Neural cell (in vitro differentiated cells): Measurements from ENCODE around the gene MCM7.

Experiments
- EP300 ChIP-seq: fragments of 450-650 bp; conservative IDR thresholded peaks from 2 replicates; pipeline ENCODE4 v1.6.1; 2014; ENCODE audit warnings: antibody characterized with exemption, mild to moderate bottlenecking, moderate library complexity; ENCODE audit not compliant: poor library complexity, severe bottlenecking
- EZH2 ChIP-seq: fragments of 200-600, 300-800 bp; shearing (Covaris generic), sonication (generic); IDR thresholded peaks from 2 replicates; pipeline ENCODE4 v1.6.1; 2014; ENCODE audit warnings: antibody characterized with exemption, low read length, borderline replicate concordance, mild to moderate bottlenecking; ENCODE audit not compliant: insufficient read depth, poor library complexity, severe bottlenecking
- POLR2AphosphoS5 ChIP-seq: IDR thresholded peaks from 2 replicates; pipeline ENCODE4 v1.6.1; 2012
- REST ChIP-seq: IDR thresholded peaks from 2 replicates; pipeline ENCODE4 v1.6.1; 2012; ENCODE audit warnings: borderline replicate concordance
- SMC3 ChIP-seq: fragments of 450-650 bp; conservative IDR thresholded peaks from 2 replicates; pipeline ENCODE4 v1.6.1; 2014; ENCODE audit warnings: antibody characterized with exemption, mild to moderate bottlenecking, moderate library complexity; ENCODE audit not compliant: poor library complexity
- TAF1 ChIP-seq: IDR thresholded peaks from 2 replicates; pipeline ENCODE4 v1.6.1; 2012; ENCODE audit warnings: low read depth
- TF ChIP-seq, protein P1 (sequence below): fragments of 450-650 bp; IDR thresholded peaks from 2 replicates; pipeline ENCODE4 v1.5.1; 2014; ENCODE audit warnings: antibody characterized with exemption, mild to moderate bottlenecking, moderate library complexity; ENCODE audit not compliant: poor library complexity, severe bottlenecking

DNA sequence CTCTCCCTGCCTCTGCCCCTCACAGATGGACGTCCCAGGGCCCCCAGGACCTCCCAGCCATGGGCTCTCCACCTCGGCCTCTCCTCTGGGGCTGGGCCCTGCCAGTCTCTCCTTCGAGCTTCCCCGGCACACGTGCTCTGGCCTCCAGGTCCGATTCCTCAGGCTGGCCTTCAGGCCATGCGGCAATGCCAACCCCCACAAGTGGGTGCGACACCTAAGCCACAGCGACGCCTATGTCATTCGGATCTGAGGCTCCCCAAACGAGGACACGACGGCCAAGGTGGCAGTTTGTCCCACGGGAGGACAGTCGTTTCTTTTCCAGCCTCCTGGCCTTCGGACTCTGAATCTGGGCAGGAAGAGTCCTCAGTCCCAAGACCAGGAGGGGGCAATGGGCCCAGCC is 5.4 kb upstream of the MCM7 start:
- TF ChIP-seq, protein P1, sequence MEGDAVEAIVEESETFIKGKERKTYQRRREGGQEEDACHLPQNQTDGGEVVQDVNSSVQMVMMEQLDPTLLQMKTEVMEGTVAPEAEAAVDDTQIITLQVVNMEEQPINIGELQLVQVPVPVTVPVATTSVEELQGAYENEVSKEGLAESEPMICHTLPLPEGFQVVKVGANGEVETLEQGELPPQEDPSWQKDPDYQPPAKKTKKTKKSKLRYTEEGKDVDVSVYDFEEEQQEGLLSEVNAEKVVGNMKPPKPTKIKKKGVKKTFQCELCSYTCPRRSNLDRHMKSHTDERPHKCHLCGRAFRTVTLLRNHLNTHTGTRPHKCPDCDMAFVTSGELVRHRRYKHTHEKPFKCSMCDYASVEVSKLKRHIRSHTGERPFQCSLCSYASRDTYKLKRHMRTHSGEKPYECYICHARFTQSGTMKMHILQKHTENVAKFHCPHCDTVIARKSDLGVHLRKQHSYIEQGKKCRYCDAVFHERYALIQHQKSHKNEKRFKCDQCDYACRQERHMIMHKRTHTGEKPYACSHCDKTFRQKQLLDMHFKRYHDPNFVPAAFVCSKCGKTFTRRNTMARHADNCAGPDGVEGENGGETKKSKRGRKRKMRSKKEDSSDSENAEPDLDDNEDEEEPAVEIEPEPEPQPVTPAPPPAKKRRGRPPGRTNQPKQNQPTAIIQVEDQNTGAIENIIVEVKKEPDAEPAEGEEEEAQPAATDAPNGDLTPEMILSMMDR: no peak
- TF ChIP-seq SMC3: no peak
- TF ChIP-seq REST: no peak
- TF ChIP-seq EP300: no peak
- TF ChIP-seq TAF1: no peak
- no peak for TF ChIP-seq POLR2AphosphoS5
- TF ChIP-seq EZH2: no peak
